HEK293T (cell line): Measurements from ENCODE around the gene TPP2.

Experiments
- CTCF ChIA-PET: fragments of 350-600 bp; formaldehyde crosslinking; extraction: SDS; loops from one replicate; lab custom pipeline; 2021; ENCODE audit warnings: antibody characterized with exemption, inconsistent platforms; lab: Yijun Ruan, JAX
- POLR2A ChIA-PET: fragments of 350-600 bp; formaldehyde crosslinking; extraction: SDS; loops from one replicate; lab custom pipeline; 2020; ENCODE audit warnings: antibody characterized with exemption, inconsistent platforms; lab: Yijun Ruan, JAX
- DNase-seq: peaks from one replicate; pipeline ENCODE4 v3.0.0; 2012; ENCODE audit warnings: mixed read lengths; ENCODE audit errors: extremely low spot score
- ARNT ChIP-seq: fragments of 450-650 bp; IDR thresholded peaks from 2 replicates; pipeline ENCODE4 v1.6.1; 2017; ENCODE audit warnings: mild to moderate bottlenecking
- BHLHE40 ChIP-seq: fragments of 450-650 bp; IDR thresholded peaks from 2 replicates; pipeline ENCODE4 v1.6.1; 2016; ENCODE audit warnings: mild to moderate bottlenecking, moderate library complexity, borderline replicate concordance
- CTBP1 ChIP-seq: fragments of 450-650 bp; IDR thresholded peaks from 2 replicates; pipeline ENCODE4 v1.6.1; 2016; ENCODE audit warnings: borderline replicate concordance
- ELF4 ChIP-seq: fragments of 450-650 bp; IDR thresholded peaks from 2 replicates; pipeline ENCODE4 v1.6.1; 2017; ENCODE audit warnings: antibody characterized with exemption
- FOXA1 ChIP-seq: fragments of 450-650 bp; IDR thresholded peaks from 2 replicates; pipeline ENCODE4 v1.6.1; 2016; ENCODE audit warnings: mild to moderate bottlenecking
- FOXK2 ChIP-seq: fragments of 450-650 bp; IDR thresholded peaks from 2 replicates; pipeline ENCODE4 v1.6.1; 2016; ENCODE audit warnings: mild to moderate bottlenecking
- FOXM1 ChIP-seq: fragments of 450-650 bp; IDR thresholded peaks from 2 replicates; pipeline ENCODE4 v1.6.1; 2017; ENCODE audit warnings: mild to moderate bottlenecking, borderline replicate concordance
- HDGF ChIP-seq: fragments of 450-650 bp; IDR thresholded peaks from 2 replicates; pipeline ENCODE4 v1.6.1; 2017; ENCODE audit warnings: antibody characterized with exemption, borderline replicate concordance
- L3MBTL2 ChIP-seq: fragments of 450-650 bp; conservative IDR thresholded peaks from 2 replicates; pipeline ENCODE4 v1.6.1; 2016; ENCODE audit warnings: mild to moderate bottlenecking
- LEF1 ChIP-seq: fragments of 450-650 bp; IDR thresholded peaks from 2 replicates; pipeline ENCODE4 v1.6.1; 2017; ENCODE audit warnings: mild to moderate bottlenecking, borderline replicate concordance
- NFRKB ChIP-seq: fragments of 450-650 bp; IDR thresholded peaks from 2 replicates; pipeline ENCODE4 v1.6.1; 2016; ENCODE audit warnings: mild to moderate bottlenecking, moderate library complexity
- PKNOX1 ChIP-seq: fragments of 450-650 bp; IDR thresholded peaks from 2 replicates; pipeline ENCODE4 v1.6.1; 2016
- SP1 ChIP-seq: fragments of 450-650 bp; IDR thresholded peaks from 2 replicates; pipeline ENCODE4 v1.6.1; 2017
- SUZ12 ChIP-seq: fragments of 450-650 bp; IDR thresholded peaks from 2 replicates; pipeline ENCODE4 v1.6.1; 2016; ENCODE audit warnings: mild to moderate bottlenecking
- TARDBP ChIP-seq: fragments of 450-650 bp; IDR thresholded peaks from 2 replicates; pipeline ENCODE4 v1.6.1; 2016
- ZNF384 ChIP-seq: fragments of 450-650 bp; IDR thresholded peaks from 2 replicates; pipeline ENCODE4 v1.6.1; 2016

TPP2 gene

GRCh38 chr13:102651892-102652291 is 55.1 kb downstream of the TPP2 start:
- CTCF ChIA-PET = interaction anchor here (0.6 kb wide), 2 partner anchors 55 to 1209 kb away, joined by 3 read pairs; no protein-coding TSS in a partner anchor
- POLR2A ChIA-PET = interaction anchor here (1.3 kb wide), 1 partner anchor 60 kb away, joined by 3 read pairs; no protein-coding TSS in a partner anchor
- no peak for DNase-seq

GRCh38 chr13:102654756-102655155 is 58.0 kb downstream of the TPP2 start:
- DNase-seq = no peak
- CTCF ChIA-PET = no interaction called here
- POLR2A ChIA-PET = no interaction called here
- no peak for TF ChIP-seq NFRKB
- TF ChIP-seq FOXK2 = no peak
- no peak for TF ChIP-seq TARDBP
- no peak for TF ChIP-seq LEF1
- TF ChIP-seq SUZ12 = no peak
- TF ChIP-seq ZNF384 = no peak
- no peak for TF ChIP-seq PKNOX1
- TF ChIP-seq L3MBTL2 = no peak
- no peak for TF ChIP-seq HDGF
- TF ChIP-seq FOXA1 = no peak
- TF ChIP-seq ELF4 = no peak
- TF ChIP-seq CTBP1 = no peak
- TF ChIP-seq FOXM1 = no peak
- no peak for TF ChIP-seq ARNT
- no peak for TF ChIP-seq SP1

More at GRCh38 chr13:102651892-102652291, 55.1 kb downstream of the TPP2 start:
- TF ChIP-seq SUZ12 (no peak), FOXA1 (no peak), SP1 (no peak), L3MBTL2 (no peak)

GRCh38 chr13:102657630-102658029 is 60.8 kb downstream of the TPP2 start:
- TF ChIP-seq LEF1 (no peak), FOXA1 (no peak), ELF4 (no peak), ZNF384 (no peak), BHLHE40 (no peak), SP1 (no peak), SUZ12 (no peak), FOXM1 (no peak), ARNT (no peak), CTBP1 (no peak), HDGF (no peak), FOXK2 (no peak), TARDBP (no peak), NFRKB (no peak), PKNOX1 (no peak), L3MBTL2 (no peak)
- ChIA-PET CTCF (no interaction called here), POLR2A (no interaction called here)
- no peak for DNase-seq

GRCh38 chr13:102658660-102659059 is 61.9 kb downstream of the TPP2 start:
- no peak for DNase-seq
- ChIA-PET CTCF (no interaction called here), POLR2A (no interaction called here)
- no peak for TF ChIP-seq L3MBTL2
- no peak for TF ChIP-seq CTBP1
- TF ChIP-seq ZNF384 = no peak
- no peak for TF ChIP-seq FOXA1
- TF ChIP-seq SUZ12 = no peak
- no peak for TF ChIP-seq NFRKB
- TF ChIP-seq PKNOX1 = no peak
- no peak for TF ChIP-seq FOXM1
- no peak for TF ChIP-seq TARDBP
- no peak for TF ChIP-seq BHLHE40
- TF ChIP-seq ELF4 = no peak
- no peak for TF ChIP-seq LEF1
- TF ChIP-seq SP1 = no peak
- TF ChIP-seq HDGF = no peak
- TF ChIP-seq ARNT = no peak
- TF ChIP-seq FOXK2 = no peak

- no peak for DNase-seq
- POLR2A ChIA-PET = no interaction called here
- CTCF ChIA-PET = no interaction called here
- no peak for TF ChIP-seq HDGF
- no peak for TF ChIP-seq BHLHE40
- TF ChIP-seq ZNF384 = no peak
- no peak for TF ChIP-seq L3MBTL2
- no peak for TF ChIP-seq ELF4
- no peak for TF ChIP-seq PKNOX1
- TF ChIP-seq FOXA1 = no peak
- no peak for TF ChIP-seq NFRKB
- no peak for TF ChIP-seq FOXK2
- TF ChIP-seq CTBP1 = no peak
- TF ChIP-seq LEF1 = no peak
- no peak for TF ChIP-seq SUZ12
- no peak for TF ChIP-seq TARDBP
- no peak for TF ChIP-seq ARNT
These were observed 62.5 kb downstream of the TPP2 start for GRCh38 chr13:102659168-102659713.

- DNase-seq = no peak
- ChIA-PET CTCF (no interaction called here), POLR2A (no interaction called here)
- TF ChIP-seq ARNT (no peak), FOXM1 (no peak), TARDBP (no peak), CTBP1 (no peak), PKNOX1 (no peak), ELF4 (no peak), SUZ12 (no peak)
These were observed 70.2 kb downstream of the TPP2 start for GRCh38 chr13:102667023-102667422.
